PFSK-1 (cell line): ENCODE data around the gene DNAAF5.

Source experiments
- FOXP2 ChIP-seq: optimal IDR thresholded peaks from 2 replicates; pipeline ENCODE3; 2011; ENCODE audit warnings: borderline replicate concordance, control low read depth, inconsistent platforms; ENCODE audit not compliant: insufficient read depth; ENCODE audit errors: extremely low read length, extremely low read depth
- POLR2AphosphoS5 ChIP-seq: IDR thresholded peaks from 2 replicates; pipeline ENCODE4 v1.6.1; 2012; ENCODE audit warnings: low read depth, mild to moderate bottlenecking, control low read depth, low read length, moderate library complexity
- SIN3A ChIP-seq: IDR thresholded peaks from 2 replicates; pipeline ENCODE4 v1.6.1; 2012; ENCODE audit warnings: mild to moderate bottlenecking, low read length, moderate library complexity, borderline replicate concordance; ENCODE audit not compliant: insufficient read depth
- TAF1 ChIP-seq: IDR thresholded peaks from 2 replicates; pipeline ENCODE4 v1.6.1; 2012; ENCODE audit warnings: low read length, control low read depth, borderline replicate concordance; ENCODE audit not compliant: insufficient read depth
- TF ChIP-seq, protein P1 (sequence below), 2 experiments: IDR thresholded peaks; 2 replicates each; pipeline versions ENCODE4 v1.6.1 to v1.8.0; 2011 to 2012; ENCODE audit warnings: low read depth in 2 of 2, low read length in 2 of 2, control low read depth in 1 of 2, inconsistent platforms in 1 of 2, mild to moderate bottlenecking in 1 of 2, moderate library complexity in 1 of 2; ENCODE audit not compliant: insufficient read depth in 1 of 2

DNAAF5 gene

GRCh38 chr7:716222-716621 is 10.3 kb upstream of the DNAAF5 start:
- no peak for TF ChIP-seq POLR2AphosphoS5
- TF ChIP-seq TAF1, result no peak
- TF ChIP-seq FOXP2, result no peak

- TF ChIP-seq, protein P1, sequence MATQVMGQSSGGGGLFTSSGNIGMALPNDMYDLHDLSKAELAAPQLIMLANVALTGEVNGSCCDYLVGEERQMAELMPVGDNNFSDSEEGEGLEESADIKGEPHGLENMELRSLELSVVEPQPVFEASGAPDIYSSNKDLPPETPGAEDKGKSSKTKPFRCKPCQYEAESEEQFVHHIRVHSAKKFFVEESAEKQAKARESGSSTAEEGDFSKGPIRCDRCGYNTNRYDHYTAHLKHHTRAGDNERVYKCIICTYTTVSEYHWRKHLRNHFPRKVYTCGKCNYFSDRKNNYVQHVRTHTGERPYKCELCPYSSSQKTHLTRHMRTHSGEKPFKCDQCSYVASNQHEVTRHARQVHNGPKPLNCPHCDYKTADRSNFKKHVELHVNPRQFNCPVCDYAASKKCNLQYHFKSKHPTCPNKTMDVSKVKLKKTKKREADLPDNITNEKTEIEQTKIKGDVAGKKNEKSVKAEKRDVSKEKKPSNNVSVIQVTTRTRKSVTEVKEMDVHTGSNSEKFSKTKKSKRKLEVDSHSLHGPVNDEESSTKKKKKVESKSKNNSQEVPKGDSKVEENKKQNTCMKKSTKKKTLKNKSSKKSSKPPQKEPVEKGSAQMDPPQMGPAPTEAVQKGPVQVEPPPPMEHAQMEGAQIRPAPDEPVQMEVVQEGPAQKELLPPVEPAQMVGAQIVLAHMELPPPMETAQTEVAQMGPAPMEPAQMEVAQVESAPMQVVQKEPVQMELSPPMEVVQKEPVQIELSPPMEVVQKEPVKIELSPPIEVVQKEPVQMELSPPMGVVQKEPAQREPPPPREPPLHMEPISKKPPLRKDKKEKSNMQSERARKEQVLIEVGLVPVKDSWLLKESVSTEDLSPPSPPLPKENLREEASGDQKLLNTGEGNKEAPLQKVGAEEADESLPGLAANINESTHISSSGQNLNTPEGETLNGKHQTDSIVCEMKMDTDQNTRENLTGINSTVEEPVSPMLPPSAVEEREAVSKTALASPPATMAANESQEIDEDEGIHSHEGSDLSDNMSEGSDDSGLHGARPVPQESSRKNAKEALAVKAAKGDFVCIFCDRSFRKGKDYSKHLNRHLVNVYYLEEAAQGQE (IDR thresholded peaks at IDR 0.05; ENCODE audit: insufficient read depth in 1 of 2, low read depth in 2 of 2, low read length in 2 of 2), result no peak
- TF ChIP-seq POLR2AphosphoS5 (no peak), FOXP2 (no peak), SIN3A (no peak), TAF1 (no peak)
These were observed 9.9 kb upstream of the DNAAF5 start for GRCh38 chr7:716636-717035.

GRCh38 chr7:721619-722248 is 4.8 kb upstream of the DNAAF5 start:
- no peak for TF ChIP-seq FOXP2
- TF ChIP-seq SIN3A, result no peak
- TF ChIP-seq TAF1, result no peak
- no peak for TF ChIP-seq POLR2AphosphoS5
- TF ChIP-seq, protein P1 (IDR thresholded peaks at IDR 0.05; ENCODE audit: insufficient read depth in 1 of 2, low read depth in 2 of 2, low read length in 2 of 2), result no peak

DNA sequence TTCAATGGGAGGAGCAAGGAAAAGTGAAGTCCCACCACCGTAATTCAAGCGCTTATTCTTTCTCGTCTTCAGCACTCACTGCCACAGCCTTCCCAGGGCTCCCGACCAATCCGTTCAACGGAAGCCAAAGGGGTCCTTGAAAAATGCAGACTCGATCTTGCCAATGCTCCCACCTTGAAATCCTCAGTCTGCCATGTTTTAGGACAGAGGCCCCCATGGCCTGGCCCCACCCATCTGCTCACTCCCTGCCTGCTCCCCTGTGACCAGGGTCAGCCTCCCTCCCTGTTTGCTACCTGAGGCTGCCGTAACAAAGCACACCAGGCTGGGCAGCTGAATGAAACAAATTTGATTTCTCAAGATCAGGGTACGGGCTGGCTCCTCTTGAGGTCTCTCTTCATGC is 3.0 kb upstream of the DNAAF5 start:
- TF ChIP-seq POLR2AphosphoS5, result no peak
- no peak for TF ChIP-seq SIN3A
- TF ChIP-seq, protein P1 (IDR thresholded peaks at IDR 0.05; ENCODE audit: insufficient read depth in 1 of 2, low read depth in 2 of 2, low read length in 2 of 2), result no peak
- TF ChIP-seq TAF1, result no peak

DNA sequence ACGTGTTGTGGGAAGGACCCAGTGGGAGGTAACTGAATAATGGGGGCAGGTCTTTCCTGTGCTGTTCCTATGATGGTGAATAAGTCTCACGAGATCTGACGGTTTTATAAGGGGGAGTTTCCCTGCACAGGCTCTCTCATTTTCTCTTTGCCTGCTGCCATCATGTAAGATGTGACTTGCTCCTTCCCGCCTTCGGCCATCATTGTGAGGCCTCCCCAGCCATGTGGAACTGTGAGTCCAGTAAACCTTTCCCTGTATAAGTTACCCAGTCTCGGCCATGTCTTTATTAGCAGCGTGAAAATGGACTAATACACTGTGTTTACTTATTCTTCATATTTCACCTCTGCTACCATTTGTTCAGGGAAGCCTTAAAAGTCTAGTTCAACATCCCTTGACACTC is 2.2 kb upstream of the DNAAF5 start:
- TF ChIP-seq SIN3A (no peak), TAF1 (no peak)

GRCh38 chr7:725223-726005 is 1.1 kb upstream of the DNAAF5 start:
- no peak for TF ChIP-seq SIN3A
- no peak for TF ChIP-seq POLR2AphosphoS5
- TF ChIP-seq FOXP2, result no peak
- no peak for TF ChIP-seq TAF1
- TF ChIP-seq, protein P1 (IDR thresholded peaks at IDR 0.05; ENCODE audit: insufficient read depth in 1 of 2, low read depth in 2 of 2, low read length in 2 of 2), result no peak
